ENCODE measurements around the gene HOXA1. TPM values are rescaled to one million over a fixed set of nuclear protein-coding genes. Genes with fewer than 3 reads are reported as not detected.

HOXA1 gene
- polyA plus RNA-seq, 1 experiment = 2.9 TPM

- H3K9me3 ChIP-seq (ENCODE audit: control insufficient read depth, insufficient read depth, low read length) = no peaks in the 10 kb centered on the region; the same call in 1 of the 2 replicates
- H3K4me3 ChIP-seq (ENCODE audit: low read depth, low read length) = peak overlapping the region; percentile 94
- CTCF ChIA-PET = interaction anchor here (1.1 to 7.8 kb wide), 8 partner anchors 9 to 771 kb away, joined by 4 to 93 read pairs (median 8); no protein-coding TSS in a partner anchor
- TF ChIP-seq, protein P1, sequence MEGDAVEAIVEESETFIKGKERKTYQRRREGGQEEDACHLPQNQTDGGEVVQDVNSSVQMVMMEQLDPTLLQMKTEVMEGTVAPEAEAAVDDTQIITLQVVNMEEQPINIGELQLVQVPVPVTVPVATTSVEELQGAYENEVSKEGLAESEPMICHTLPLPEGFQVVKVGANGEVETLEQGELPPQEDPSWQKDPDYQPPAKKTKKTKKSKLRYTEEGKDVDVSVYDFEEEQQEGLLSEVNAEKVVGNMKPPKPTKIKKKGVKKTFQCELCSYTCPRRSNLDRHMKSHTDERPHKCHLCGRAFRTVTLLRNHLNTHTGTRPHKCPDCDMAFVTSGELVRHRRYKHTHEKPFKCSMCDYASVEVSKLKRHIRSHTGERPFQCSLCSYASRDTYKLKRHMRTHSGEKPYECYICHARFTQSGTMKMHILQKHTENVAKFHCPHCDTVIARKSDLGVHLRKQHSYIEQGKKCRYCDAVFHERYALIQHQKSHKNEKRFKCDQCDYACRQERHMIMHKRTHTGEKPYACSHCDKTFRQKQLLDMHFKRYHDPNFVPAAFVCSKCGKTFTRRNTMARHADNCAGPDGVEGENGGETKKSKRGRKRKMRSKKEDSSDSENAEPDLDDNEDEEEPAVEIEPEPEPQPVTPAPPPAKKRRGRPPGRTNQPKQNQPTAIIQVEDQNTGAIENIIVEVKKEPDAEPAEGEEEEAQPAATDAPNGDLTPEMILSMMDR (IDR thresholded peaks at IDR 0.05; ENCODE audit: low read depth, low read length) = no peak
- DNase-seq (ENCODE audit: low read depth, low spot score) = no peak
- no peaks in the 10 kb centered on the region for H3K27me3 ChIP-seq (ENCODE audit: control insufficient read depth, insufficient read depth, low read length)
- POLR2A ChIA-PET = interaction anchor here (0.8 to 4.1 kb wide), 6 partner anchors 8 to 42 kb away, joined by 3 to 23 read pairs (median 6); no protein-coding TSS in a partner anchor
- H3K27ac ChIP-seq (ENCODE audit: low read depth, low read length) = peak overlapping the region; percentile 86
These were observed 44.5 kb upstream of the HOXA1 start for GRCh38 chr7:27140126-27140857.

DNA sequence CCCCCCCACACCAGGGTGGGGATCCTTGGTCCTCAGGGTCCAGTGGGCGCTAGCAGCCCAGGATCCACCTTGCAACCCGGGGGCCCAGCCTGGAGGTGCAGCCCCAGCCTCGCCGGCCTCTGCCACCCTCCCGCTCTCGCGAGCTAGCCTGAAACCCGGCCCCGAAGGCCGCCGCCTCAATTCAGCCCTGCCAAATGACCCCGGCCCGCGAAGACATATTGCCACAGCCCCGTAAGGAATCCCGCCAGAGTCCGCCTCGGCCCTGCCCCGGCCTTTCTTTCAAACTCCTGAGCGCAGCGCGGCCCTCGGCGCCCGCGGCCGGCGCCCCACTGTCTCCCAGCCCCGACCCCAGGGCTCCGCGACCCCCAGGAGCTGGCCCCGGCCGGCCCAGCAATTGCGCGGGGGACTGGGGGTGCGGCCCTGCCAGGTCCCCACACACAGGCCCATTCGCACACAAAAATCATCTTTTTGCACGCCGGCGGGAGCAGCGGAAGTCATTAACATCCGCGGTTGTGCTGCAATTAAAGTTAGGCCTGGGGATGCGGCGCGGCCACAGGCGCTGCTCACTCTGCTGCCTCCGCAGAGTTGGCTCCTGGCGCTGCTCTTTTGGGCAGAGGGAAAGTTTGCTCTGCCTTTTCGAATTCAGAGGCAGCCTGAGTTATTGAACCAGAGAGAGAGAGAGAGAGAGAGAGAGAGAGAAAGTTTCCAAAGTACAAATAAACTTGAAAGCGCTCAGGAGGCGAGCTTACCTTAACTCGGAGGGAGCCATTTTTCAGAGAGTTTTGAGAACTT, 43.7 kb upstream of the HOXA1 start:
- H3K27ac ChIP-seq (ENCODE audit: low read depth, low read length) = peak overlapping the region; percentile 86
- H3K27me3 ChIP-seq (ENCODE audit: control insufficient read depth, insufficient read depth, low read length) = no peaks in the 10 kb centered on the region
- POLR2A ChIA-PET = interaction anchor here (1.2 to 4.1 kb wide), 2 partner anchors 9 to 42 kb away, joined by 3 to 23 read pairs; no protein-coding TSS in a partner anchor
- CTCF ChIA-PET = interaction anchor here (2.1 to 7.8 kb wide), 2 partner anchors 285 to 770 kb away, joined by 8 to 93 read pairs; no protein-coding TSS in a partner anchor
- peak overlapping the region; percentile 94 for H3K4me3 ChIP-seq (ENCODE audit: low read depth, low read length)
- H3K9me3 ChIP-seq (ENCODE audit: control insufficient read depth, insufficient read depth, low read length) = no peaks in the 10 kb centered on the region; the same call in 1 of the 2 replicates
- TF ChIP-seq, protein P1 (IDR thresholded peaks at IDR 0.05; ENCODE audit: low read depth, low read length) = no peak
- no peak for DNase-seq (ENCODE audit: low read depth, low spot score)

GRCh38 chr7:27138985-27139333, 43.2 kb upstream of the HOXA1 start:
- Histone ChIP-seq H3K9me3 (ENCODE audit: control insufficient read depth, insufficient read depth, low read length) (no peaks in the 10 kb centered on the region; the same call in 1 of the 2 replicates), H3K27me3 (ENCODE audit: control insufficient read depth, insufficient read depth, low read length) (no peaks in the 10 kb centered on the region), H3K27ac (ENCODE audit: low read depth, low read length) (peak overlapping the region; percentile 86), H3K4me3 (ENCODE audit: low read depth, low read length) (peak overlapping the region; percentile 94)
- TF ChIP-seq, protein P1 (IDR thresholded peaks at IDR 0.05; ENCODE audit: low read depth, low read length) = no peak
- POLR2A ChIA-PET = interaction anchor here (1.2 to 4.1 kb wide), 2 partner anchors 9 to 41 kb away, joined by 3 to 23 read pairs; no protein-coding TSS in a partner anchor
- CTCF ChIA-PET = interaction anchor here (7.8 kb wide), 1 partner anchor 284 kb away, joined by 93 read pairs; no protein-coding TSS in a partner anchor
- DNase-seq (ENCODE audit: low read depth, low spot score) = no peak

GRCh38 chr7:27138472-27138871, 42.7 kb upstream of the HOXA1 start:
- H3K9me3 ChIP-seq (ENCODE audit: control insufficient read depth, insufficient read depth, low read length) = no peaks in the 10 kb centered on the region; the same call in 1 of the 2 replicates
- TF ChIP-seq, protein P1 (IDR thresholded peaks at IDR 0.05; ENCODE audit: low read depth, low read length) = no peak
- POLR2A ChIA-PET = no interaction called here
- peak overlapping the region; percentile 86 for H3K27ac ChIP-seq (ENCODE audit: low read depth, low read length)
- CTCF ChIA-PET = no interaction called here
- DNase-seq (ENCODE audit: low read depth, low spot score) = no peak
- no peaks in the 10 kb centered on the region for H3K27me3 ChIP-seq (ENCODE audit: control insufficient read depth, insufficient read depth, low read length)
- H3K4me3 ChIP-seq (ENCODE audit: low read depth, low read length) = peak overlapping the region; percentile 94

All from AG04450 (cell line).